Measurements from ENCODE around the gene LRTM2.

The LRTM2 gene

GRCh38 chr12:1848745-1849144 lies 28.4 kb downstream of the LRTM2 start:
- H3K27ac ChIP-seq (ENCODE audit: low read length), result no peak overlapping the region
- no peak overlapping the region for H3K4me3 ChIP-seq (ENCODE audit: low read length)
- H3K4me1 ChIP-seq (ENCODE audit: insufficient read depth, low read length), result peaks cover 9% of the 10 kb centered on the region; the same call in 1 of the 2 replicates
- no peaks in the 10 kb centered on the region for H3K36me3 ChIP-seq (ENCODE audit: insufficient read depth, low read depth, low read length)
- H3K9me3 ChIP-seq (ENCODE audit: insufficient read depth, low read depth, low read length), result no peaks in the 10 kb centered on the region
- no peak overlapping the region for H3K9ac ChIP-seq (ENCODE audit: low read depth, low read length)
- peaks cover 11% of the 10 kb centered on the region; the same call in 1 of the 2 replicates for H3K27me3 ChIP-seq (ENCODE audit: insufficient read depth, low read length)

DNA sequence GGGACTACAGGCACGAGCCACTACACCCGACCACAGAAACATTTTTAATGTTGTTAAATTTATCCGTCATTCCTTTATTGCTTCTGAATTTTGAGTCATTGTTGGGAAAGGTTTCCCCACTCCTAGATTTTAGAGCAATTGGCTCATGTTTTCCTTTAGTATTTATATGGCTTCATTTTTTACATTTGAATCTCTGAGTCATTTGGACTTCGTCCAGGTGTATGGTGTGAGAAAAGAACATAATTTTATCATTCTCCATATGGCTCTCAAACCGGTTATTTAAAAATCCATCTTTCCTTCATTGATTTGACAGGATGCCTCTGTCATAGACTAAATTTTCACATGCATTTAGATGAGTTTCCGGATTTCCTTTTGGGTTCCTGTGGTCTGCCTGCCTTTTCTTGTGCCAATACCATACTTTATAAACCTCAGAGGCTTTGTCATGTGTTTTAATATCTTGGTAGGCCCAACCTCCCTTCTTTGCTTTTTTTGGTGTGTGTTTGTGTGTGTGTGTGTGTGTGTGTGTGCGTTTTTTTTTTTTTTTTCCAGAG lies 30.9 kb downstream of the LRTM2 start:
- H3K27ac ChIP-seq (ENCODE audit: low read length), result no peak overlapping the region
- no peaks in the 10 kb centered on the region for H3K36me3 ChIP-seq (ENCODE audit: insufficient read depth, low read depth, low read length)
- H3K4me1 ChIP-seq (ENCODE audit: insufficient read depth, low read length), result no peaks in the 10 kb centered on the region
- H3K27me3 ChIP-seq (ENCODE audit: insufficient read depth, low read length), result no peaks in the 10 kb centered on the region
- H3K9ac ChIP-seq (ENCODE audit: low read depth, low read length), result no peak overlapping the region
- H3K4me3 ChIP-seq (ENCODE audit: low read length), result no peak overlapping the region
- no peaks in the 10 kb centered on the region for H3K9me3 ChIP-seq (ENCODE audit: insufficient read depth, low read depth, low read length)

GRCh38 chr12:1852076-1852475 lies 31.7 kb downstream of the LRTM2 start:
- H3K9me3 ChIP-seq (ENCODE audit: insufficient read depth, low read depth, low read length), result no peaks in the 10 kb centered on the region

GRCh38 chr12:1853716-1854115 lies 33.4 kb downstream of the LRTM2 start:
- Histone ChIP-seq H3K27me3 (ENCODE audit: insufficient read depth, low read length) (no peaks in the 10 kb centered on the region), H3K36me3 (ENCODE audit: insufficient read depth, low read depth, low read length) (no peaks in the 10 kb centered on the region), H3K9ac (ENCODE audit: low read depth, low read length) (no peak overlapping the region), H3K4me3 (ENCODE audit: low read length) (no peak overlapping the region), H3K4me1 (ENCODE audit: insufficient read depth, low read length) (no peaks in the 10 kb centered on the region), H3K27ac (ENCODE audit: low read length) (no peak overlapping the region), H3K9me3 (ENCODE audit: insufficient read depth, low read depth, low read length) (no peaks in the 10 kb centered on the region)

More at GRCh38 chr12:1852076-1852475, 31.7 kb downstream of the LRTM2 start:
- Histone ChIP-seq H3K9ac (ENCODE audit: low read depth, low read length) (no peak overlapping the region), H3K27me3 (ENCODE audit: insufficient read depth, low read length) (no peaks in the 10 kb centered on the region), H3K4me3 (ENCODE audit: low read length) (no peak overlapping the region), H3K36me3 (ENCODE audit: insufficient read depth, low read depth, low read length) (no peaks in the 10 kb centered on the region), H3K4me1 (ENCODE audit: insufficient read depth, low read length) (no peaks in the 10 kb centered on the region), H3K27ac (ENCODE audit: low read length) (no peak overlapping the region)

DNA sequence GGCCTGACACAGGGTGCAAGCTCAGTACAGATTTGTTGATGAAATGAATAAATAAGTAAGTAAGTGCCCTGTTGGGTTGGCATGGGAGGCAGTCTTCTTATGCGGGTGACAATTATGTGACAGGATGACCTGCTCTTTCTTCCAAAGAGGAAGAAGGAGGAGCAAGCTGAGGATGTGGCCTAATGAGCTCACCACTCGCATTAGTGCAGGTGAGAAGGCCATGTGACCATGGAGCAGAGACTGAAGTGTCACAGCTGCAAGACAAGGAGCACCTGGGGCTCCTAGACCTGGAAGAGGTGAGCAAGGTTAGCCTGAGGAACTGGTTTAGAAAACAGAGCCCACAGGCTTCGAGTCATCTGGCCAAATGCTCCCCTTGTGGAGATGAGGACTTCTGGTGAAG lies 34.9 kb downstream of the LRTM2 start:
- H3K36me3 ChIP-seq (ENCODE audit: insufficient read depth, low read depth, low read length), result no peaks in the 10 kb centered on the region
- no peaks in the 10 kb centered on the region for H3K27me3 ChIP-seq (ENCODE audit: insufficient read depth, low read length)
- H3K4me3 ChIP-seq (ENCODE audit: low read length), result no peak overlapping the region

DNA sequence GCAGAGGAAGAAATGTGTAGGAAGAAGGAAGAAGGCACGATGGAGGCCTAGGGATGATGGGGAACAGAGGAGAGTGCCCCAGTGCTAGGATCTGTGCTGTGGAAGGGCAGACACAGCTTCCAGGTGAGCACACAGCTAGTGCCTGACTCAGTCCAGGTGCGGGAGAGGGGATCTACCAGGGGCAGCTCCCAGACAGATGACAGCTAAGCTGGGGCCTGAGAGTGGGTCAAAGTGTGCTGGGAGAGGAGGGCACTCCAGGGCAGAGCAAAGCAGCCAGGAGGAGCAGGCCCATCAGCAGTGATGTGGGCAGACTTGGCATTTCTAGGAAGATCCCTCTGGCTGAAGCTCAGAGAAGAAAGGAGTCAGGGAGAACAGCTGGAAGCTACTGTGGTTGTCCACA lies 36.7 kb downstream of the LRTM2 start:
- Histone ChIP-seq H3K27me3 (ENCODE audit: insufficient read depth, low read length) (no peaks in the 10 kb centered on the region), H3K9me3 (ENCODE audit: insufficient read depth, low read depth, low read length) (no peaks in the 10 kb centered on the region), H3K4me3 (ENCODE audit: low read length) (no peak overlapping the region), H3K4me1 (ENCODE audit: insufficient read depth, low read length) (no peaks in the 10 kb centered on the region), H3K27ac (ENCODE audit: low read length) (no peak overlapping the region), H3K9ac (ENCODE audit: low read depth, low read length) (no peak overlapping the region), H3K36me3 (ENCODE audit: insufficient read depth, low read depth, low read length) (no peaks in the 10 kb centered on the region)

More for the DNA sequence above, 34.9 kb downstream of the LRTM2 start:
- H3K27ac ChIP-seq (ENCODE audit: low read length), result no peak overlapping the region
- H3K9me3 ChIP-seq (ENCODE audit: insufficient read depth, low read depth, low read length), result no peaks in the 10 kb centered on the region
- H3K4me1 ChIP-seq (ENCODE audit: insufficient read depth, low read length), result no peaks in the 10 kb centered on the region
- H3K9ac ChIP-seq (ENCODE audit: low read depth, low read length), result no peak overlapping the region

DNA sequence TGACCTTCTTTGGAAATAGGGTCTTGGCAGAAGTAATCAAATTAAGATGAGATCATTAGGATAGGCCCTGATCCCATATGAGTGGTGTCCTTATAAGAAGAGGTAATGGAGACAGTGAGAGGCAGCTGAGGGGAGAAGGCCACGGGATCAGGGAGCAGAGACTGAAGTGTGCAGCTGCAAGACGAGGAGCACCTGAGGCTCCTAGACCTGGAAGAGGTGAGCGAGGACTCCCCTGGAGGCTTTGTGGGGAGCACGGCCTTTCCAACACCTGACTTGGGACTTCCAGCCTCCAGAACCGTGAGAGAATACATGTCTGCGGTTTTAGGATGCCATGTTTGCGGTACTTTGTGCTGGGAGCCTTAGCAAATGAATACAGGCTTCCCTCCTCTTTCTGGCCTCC lies 37.5 kb downstream of the LRTM2 start:
- Histone ChIP-seq H3K27ac (ENCODE audit: low read length) (no peak overlapping the region), H3K9me3 (ENCODE audit: insufficient read depth, low read depth, low read length) (no peaks in the 10 kb centered on the region), H3K36me3 (ENCODE audit: insufficient read depth, low read depth, low read length) (no peaks in the 10 kb centered on the region), H3K27me3 (ENCODE audit: insufficient read depth, low read length) (no peaks in the 10 kb centered on the region), H3K4me1 (ENCODE audit: insufficient read depth, low read length) (no peaks in the 10 kb centered on the region), H3K4me3 (ENCODE audit: low read length) (no peak overlapping the region), H3K9ac (ENCODE audit: low read depth, low read length) (no peak overlapping the region)

DNA sequence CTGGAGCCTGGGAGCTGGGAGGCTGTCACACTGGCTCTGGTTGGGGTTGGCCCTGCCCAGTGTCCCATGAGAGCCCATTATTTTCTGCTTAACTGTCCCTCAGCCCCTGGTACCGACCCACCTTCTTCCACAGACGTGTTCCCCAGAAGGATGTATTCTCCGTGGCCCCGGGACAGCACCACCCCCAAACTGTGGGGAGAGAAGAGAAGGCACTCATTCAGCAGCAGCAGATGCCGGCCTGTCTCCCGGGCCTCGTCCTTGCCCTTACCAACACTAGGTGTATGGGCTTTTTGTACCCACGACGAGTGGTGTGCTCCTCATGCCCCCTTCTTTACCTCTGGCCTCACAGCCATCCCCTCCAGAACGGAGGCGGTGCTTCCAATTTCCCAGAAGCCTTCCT lies 38.1 kb downstream of the LRTM2 start:
- Histone ChIP-seq H3K36me3 (ENCODE audit: insufficient read depth, low read depth, low read length) (no peaks in the 10 kb centered on the region), H3K9ac (ENCODE audit: low read depth, low read length) (no peak overlapping the region), H3K27ac (ENCODE audit: low read length) (no peak overlapping the region), H3K4me1 (ENCODE audit: insufficient read depth, low read length) (no peaks in the 10 kb centered on the region), H3K9me3 (ENCODE audit: insufficient read depth, low read depth, low read length) (no peaks in the 10 kb centered on the region), H3K4me3 (ENCODE audit: low read length) (no peak overlapping the region), H3K27me3 (ENCODE audit: insufficient read depth, low read length) (no peaks in the 10 kb centered on the region)

GRCh38 chr12:1859643-1860042 lies 39.3 kb downstream of the LRTM2 start:
- Histone ChIP-seq H3K36me3 (ENCODE audit: insufficient read depth, low read depth, low read length) (no peaks in the 10 kb centered on the region), H3K4me1 (ENCODE audit: insufficient read depth, low read length) (no peaks in the 10 kb centered on the region), H3K27me3 (ENCODE audit: insufficient read depth, low read length) (no peaks in the 10 kb centered on the region), H3K9ac (ENCODE audit: low read depth, low read length) (no peak overlapping the region), H3K27ac (ENCODE audit: low read length) (no peak overlapping the region), H3K4me3 (ENCODE audit: low read length) (no peak overlapping the region), H3K9me3 (ENCODE audit: insufficient read depth, low read depth, low read length) (no peaks in the 10 kb centered on the region)

DNA sequence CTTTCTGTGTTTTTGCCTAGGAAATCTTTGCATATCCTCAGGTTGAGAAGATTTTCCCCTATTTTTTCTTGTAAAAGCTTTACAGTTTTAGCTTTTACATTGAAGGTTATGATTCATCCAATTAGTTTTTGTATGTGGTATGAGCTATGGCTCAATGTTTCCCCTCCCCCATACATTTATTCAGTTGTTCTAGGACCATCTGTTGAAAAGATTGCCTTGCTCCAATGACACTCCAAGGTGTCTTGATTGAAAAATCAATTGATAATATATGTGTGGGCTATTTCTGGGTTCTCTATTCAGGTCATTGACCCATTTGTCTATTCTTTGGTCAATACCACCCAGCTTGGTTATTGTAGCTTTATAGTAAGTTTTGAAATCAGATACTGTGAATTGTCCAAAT lies 42.6 kb downstream of the LRTM2 start:
- Histone ChIP-seq H3K27ac (ENCODE audit: low read length) (no peak overlapping the region), H3K9ac (ENCODE audit: low read depth, low read length) (no peak overlapping the region), H3K36me3 (ENCODE audit: insufficient read depth, low read depth, low read length) (no peaks in the 10 kb centered on the region), H3K4me3 (ENCODE audit: low read length) (no peak overlapping the region), H3K27me3 (ENCODE audit: insufficient read depth, low read length) (no peaks in the 10 kb centered on the region), H3K9me3 (ENCODE audit: insufficient read depth, low read depth, low read length) (no peaks in the 10 kb centered on the region), H3K4me1 (ENCODE audit: insufficient read depth, low read length) (no peaks in the 10 kb centered on the region)

DNA sequence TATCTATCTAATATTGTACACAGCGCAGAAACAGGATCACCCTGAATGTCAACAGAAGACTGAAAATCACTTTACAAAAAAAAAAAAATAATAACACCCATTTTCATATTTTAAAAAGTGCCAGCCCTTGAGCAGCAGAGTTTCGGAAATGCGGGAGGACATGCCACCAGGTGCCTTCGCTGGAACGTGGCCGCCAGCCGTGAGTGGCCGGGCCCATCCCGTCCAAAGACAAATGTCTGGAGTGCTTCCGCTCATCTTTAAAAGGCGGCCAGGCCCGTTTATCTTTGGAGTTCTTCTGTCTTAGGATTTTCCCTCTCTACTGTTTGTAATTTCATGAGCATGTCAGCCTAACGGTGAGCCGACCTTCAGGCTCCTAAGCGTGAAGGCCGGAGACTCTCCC lies 43.5 kb downstream of the LRTM2 start:
- Histone ChIP-seq H3K4me3 (ENCODE audit: low read length) (no peak overlapping the region), H3K4me1 (ENCODE audit: insufficient read depth, low read length) (no peaks in the 10 kb centered on the region), H3K27me3 (ENCODE audit: insufficient read depth, low read length) (no peaks in the 10 kb centered on the region), H3K9me3 (ENCODE audit: insufficient read depth, low read depth, low read length) (no peaks in the 10 kb centered on the region), H3K9ac (ENCODE audit: low read depth, low read length) (no peak overlapping the region), H3K36me3 (ENCODE audit: insufficient read depth, low read depth, low read length) (no peaks in the 10 kb centered on the region), H3K27ac (ENCODE audit: low read length) (no peak overlapping the region)

DNA sequence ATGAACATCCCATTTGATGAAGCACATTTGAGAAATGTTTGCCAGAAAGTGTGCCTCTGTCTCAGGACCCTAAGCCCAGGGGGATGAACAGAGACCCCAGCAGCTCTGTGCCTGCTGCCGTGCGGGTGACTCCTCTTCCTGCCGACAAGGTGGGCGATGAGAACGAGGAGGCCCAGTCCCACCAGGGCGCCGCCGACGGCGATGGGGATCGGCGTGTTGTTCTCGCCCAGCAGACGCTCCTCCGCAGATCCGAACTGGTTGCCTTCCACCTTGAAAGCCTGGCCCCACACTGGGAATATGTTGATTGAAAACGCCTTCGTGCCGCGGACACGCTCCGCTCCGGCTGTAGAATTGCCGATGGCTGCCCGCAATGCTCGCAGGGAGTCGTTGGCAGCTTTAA lies 44.1 kb downstream of the LRTM2 start:
- Histone ChIP-seq H3K9me3 (ENCODE audit: insufficient read depth, low read depth, low read length) (no peaks in the 10 kb centered on the region), H3K4me3 (ENCODE audit: low read length) (no peak overlapping the region), H3K9ac (ENCODE audit: low read depth, low read length) (no peak overlapping the region), H3K27me3 (ENCODE audit: insufficient read depth, low read length) (no peaks in the 10 kb centered on the region), H3K4me1 (ENCODE audit: insufficient read depth, low read length) (no peaks in the 10 kb centered on the region), H3K36me3 (ENCODE audit: insufficient read depth, low read depth, low read length) (no peaks in the 10 kb centered on the region), H3K27ac (ENCODE audit: low read length) (no peak overlapping the region)
